Stimulated activated CD4-positive, alpha-beta T cell treated with anti-CD3 and anti-CD28 coated beads, Interleukin-12 subunit alpha, Interleukin-12 subunit beta, amount 100 ng/mL, for 24 hours (primary cell): ENCODE measurements around the gene LMAN1L.
A peak's percentile ranks its signal among the peaks of the same experiment; 100 is the strongest.

ENCODE experiments used
- DNase-seq, 2 experiments: peaks; one replicate each; pipeline ENCODE4 v3.0.0-alpha.2; 2020; ENCODE audit warnings: low read depth in 2 of 2

The LMAN1L gene

DNA sequence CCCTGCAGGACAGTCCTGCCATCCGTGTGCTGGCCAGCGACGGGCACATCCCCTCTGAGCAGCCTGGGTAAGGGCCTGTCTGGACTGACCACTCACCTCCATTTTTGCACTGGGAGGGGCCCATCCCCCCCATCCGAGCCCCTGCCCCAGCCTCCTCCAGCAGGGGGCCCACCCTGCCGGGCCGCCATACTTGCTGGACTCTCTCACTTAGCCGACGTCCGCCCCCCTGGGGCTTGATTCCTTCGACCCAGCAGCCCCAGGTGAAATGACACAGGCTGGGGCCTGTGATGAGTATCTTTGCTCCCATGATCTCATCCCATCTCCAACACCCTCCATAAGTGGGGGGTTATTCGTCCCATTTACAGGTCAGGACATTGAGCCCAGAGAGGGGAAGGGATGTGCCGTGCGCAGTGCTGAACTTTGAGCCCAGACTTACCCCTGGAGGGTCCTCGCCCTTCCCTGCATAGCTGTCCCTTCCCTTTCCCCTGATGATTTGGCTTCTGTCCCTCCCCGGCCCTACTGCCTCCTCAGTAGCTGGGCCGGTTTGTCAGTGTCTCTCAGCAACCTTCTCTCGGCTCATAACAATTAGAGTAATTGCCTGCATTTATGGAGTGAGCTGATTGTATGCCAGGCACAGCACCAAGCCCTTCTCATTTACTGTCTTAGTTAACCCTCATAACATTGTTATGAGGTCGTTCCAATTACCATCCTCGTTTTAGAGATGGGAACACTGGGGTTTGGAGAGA, 4.2 kb downstream of the LMAN1L start:
- no peak for DNase-seq

DNA sequence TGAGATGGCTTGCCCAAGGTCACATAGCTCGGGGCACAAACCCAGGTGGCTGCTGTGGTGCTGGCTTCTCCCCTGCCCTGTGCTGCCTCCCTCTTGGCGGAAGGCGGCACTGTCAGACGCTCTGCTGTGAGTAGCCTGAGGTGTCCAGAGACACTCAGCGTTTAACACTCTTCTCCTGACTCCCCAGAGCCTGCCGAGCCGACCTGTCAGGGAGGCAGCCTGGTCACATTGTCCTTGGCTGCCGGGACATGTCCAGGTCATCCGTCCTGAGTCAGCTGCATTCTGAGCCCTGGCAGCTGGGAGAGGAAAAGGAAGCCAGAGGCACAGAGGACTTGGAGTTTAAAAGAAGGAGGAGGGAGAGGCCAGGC, 4.7 kb downstream of the LMAN1L start:
- no peak for DNase-seq

- DNase-seq = no peak
These were observed 7.4 kb downstream of the LMAN1L start for GRCh38 chr15:74820056-74820455.

DNA sequence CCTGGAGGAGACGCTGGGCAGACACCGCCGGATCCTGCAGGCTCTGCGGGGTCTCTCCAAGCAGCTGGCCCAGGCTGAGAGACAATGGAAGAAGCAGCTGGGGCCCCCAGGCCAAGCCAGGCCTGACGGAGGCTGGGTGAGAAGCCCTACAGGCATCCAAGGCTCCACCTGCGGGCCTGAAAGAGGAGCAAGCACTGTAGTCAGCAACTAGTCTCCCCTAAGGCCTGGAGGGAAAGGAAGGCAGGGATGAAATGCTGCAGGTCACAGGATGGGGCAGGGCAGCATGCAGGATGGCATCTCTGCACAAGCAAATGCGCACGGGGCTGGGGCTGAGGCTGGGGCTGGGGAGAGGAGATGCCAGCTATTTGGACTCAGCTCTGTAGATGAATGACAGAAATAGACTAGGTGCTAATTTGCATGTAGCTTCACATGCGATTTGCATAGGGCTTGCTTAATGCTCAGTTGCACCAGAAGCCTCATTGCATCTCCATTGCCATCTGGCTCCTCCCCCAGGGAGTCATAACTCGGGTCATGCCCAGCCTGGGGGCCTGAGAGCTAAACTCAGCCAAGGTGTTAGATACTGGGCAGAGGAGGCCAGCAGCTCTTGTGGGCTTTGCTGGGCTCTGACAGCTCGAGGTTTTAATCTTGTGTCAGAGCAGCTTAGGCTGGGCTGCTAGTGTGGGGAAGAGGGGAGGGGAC, 8.6 kb downstream of the LMAN1L start:
- no peak for DNase-seq

GRCh38 chr15:74821790-74822158, 9.1 kb downstream of the LMAN1L start:
- no peak for DNase-seq

DNA sequence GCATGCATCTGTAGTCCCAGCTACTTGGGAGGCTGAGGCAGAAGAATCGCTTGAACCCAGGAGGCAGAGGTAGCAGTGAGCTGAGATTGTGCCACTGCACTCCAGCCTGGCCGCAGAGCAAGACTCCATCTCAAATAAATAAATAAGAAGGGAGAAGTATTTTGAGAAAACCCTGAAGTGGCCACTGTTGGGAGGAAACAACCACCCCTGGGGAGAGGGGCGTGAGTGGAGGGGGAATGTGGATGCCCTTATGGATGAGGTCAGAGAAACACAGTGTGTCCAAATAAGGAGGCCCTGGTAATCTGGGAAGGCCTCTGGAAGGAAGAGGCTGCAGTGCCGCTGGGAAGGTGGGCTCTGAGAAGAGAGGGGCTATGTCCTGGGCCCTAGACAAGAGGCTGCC, 9.6 kb downstream of the LMAN1L start:
- no peak for DNase-seq

DNA sequence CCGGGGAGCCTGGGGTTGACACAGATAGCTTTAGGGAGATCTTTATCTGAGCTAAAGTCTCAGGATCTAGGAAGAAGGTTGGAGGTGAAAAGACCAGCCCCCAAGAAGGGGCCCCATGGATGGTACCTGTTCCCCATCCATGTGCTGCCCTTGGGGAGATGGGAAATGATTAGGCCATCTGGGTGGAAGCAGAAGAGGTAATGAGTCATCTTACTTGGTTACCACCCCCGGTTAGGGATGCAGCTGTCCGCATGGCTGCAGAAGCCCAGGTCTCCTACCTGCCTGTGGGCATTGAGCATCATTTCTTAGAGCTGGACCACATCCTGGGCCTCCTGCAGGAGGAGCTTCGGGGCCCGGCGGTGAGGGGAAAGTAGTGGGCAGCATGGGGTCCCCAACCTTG, 10.7 kb downstream of the LMAN1L start:
- no peak for DNase-seq

- no peak for DNase-seq
These were observed 12.3 kb downstream of the LMAN1L start for GRCh38 chr15:74824976-74825375.

- no peak for DNase-seq
These were observed 13.2 kb downstream of the LMAN1L start for GRCh38 chr15:74825866-74826265.

DNA sequence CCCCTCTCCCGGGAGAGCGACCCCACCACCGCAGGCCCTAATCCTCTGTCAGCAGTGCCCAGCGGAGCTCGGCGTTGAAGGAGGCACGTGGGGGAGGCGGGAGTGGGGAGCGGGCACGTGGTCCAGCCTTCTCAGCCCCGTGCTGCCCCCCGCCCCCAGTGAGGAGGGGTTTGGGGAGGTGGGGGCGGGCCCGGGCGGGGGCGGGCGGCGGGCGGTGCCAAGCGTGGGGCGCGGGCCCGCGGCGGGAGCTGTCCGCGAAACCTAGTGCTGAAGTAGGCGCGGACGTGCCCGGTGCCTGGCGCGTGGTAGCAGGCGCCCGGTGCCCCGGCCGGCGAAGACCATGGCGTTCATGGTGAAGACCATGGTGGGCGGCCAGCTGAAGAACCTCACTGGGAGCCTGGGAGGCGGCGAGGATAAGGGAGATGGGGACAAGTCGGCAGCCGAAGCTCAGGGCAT, 13.8 kb downstream of the LMAN1L start, which contains the start of gene CPLX3:
TSS of gene CPLX3 (plus strand) at position 264 of the 456 bp plus-strand sequence. CDS start at position 341, 77 bp downstream.
- peak in 1 of 2 experiments; percentile 36 for DNase-seq

DNA sequence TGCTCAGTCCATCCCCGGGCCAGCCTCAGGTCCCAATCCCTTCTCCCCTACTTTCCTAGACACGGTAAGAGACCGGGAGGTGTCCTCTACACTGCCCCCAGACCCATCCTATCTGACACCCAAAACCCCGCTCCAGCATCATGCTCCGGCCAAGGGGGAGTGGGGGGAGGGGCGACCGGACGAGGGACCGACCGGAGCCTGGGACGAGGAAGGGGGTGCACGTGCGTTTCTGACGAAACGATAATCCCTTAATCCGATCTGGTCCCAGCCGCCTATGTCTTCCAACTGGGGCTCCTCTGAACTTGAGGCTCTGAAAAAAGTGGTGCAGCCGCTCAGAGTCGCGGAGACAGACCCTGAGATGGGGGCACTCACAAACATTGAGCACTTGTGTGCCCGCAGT, 14.3 kb downstream of the LMAN1L start:
- DNase-seq = no peak

DNA sequence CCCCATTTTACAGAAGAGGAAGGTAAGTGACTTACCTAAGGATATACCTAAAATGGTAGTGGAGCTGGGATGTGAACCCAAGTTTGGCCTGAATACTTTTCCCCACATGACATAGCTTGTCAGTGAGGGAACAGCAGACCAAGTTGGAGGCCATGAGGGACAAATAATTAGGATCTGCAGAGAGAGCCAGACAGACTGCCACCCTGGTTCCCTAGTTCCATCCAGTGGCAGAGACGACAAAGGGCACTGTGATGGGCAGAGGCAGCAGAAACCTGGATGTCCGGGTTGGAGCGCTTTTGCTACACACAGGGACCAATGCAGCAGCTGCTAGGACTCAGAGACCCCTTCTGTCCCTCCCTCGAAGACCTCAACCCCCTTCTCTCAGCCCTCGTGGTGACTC, 15.0 kb downstream of the LMAN1L start:
- no peak for DNase-seq

GRCh38 chr15:74828835-74829234, 16.2 kb downstream of the LMAN1L start:
- no peak for DNase-seq

DNA sequence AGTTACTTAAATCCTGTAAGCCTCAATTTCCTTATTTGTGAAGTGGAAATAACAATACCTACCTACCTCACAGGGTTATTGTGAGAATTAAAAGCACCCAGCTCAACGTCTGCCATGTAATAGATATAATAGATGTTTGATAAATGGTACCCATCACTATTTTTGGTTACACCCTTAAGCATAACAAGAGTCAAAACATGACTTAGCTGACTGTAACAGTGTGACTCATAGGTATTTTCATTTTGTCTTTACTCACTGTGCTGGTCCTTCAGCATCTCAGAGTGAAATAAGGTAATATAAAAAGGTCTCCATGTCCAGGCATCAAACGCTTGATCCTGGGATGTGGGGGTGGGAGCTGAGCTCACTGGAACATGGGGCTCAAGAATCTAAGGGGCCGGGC, 16.9 kb downstream of the LMAN1L start:
- DNase-seq = no peak

DNA sequence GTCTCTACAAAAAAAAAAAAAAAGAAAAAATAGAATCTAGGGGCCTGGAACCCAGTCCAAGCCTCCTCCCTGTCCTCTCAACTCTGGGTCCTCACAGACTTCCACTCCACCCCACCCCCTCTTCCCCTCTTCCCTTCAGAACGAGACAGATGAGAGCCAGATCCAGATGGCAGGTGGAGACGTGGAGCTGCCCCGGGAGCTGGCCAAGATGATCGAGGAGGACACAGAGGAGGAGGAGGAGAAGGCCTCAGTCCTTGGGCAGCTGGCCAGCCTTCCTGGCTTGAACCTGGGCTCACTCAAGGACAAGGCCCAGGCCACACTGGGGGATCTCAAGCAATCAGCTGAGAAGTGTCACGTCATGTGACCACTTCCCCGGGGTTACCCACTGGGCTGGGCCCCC, 17.4 kb downstream of the LMAN1L start:
- no peak for DNase-seq

DNA sequence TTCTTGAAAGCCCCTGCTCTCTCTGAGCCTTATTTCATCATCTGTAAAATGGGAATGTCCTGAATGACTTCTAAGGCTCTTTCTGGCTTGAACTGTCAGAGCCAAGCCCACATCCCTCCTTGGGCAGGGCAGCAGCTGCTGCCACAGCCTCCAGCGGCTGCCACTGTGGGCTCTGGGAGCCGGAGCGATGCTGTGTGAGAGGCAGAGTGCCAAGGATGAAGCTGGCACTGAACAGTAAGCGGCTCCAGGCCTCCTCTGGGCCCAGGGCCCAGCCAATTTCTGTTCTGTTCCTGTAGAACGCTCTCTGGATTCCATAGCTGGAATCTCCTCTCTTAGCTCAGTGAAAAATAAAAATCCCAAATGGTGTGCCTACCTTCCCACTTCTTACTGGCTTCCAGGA, 18.2 kb downstream of the LMAN1L start:
- no peak for DNase-seq

DNA sequence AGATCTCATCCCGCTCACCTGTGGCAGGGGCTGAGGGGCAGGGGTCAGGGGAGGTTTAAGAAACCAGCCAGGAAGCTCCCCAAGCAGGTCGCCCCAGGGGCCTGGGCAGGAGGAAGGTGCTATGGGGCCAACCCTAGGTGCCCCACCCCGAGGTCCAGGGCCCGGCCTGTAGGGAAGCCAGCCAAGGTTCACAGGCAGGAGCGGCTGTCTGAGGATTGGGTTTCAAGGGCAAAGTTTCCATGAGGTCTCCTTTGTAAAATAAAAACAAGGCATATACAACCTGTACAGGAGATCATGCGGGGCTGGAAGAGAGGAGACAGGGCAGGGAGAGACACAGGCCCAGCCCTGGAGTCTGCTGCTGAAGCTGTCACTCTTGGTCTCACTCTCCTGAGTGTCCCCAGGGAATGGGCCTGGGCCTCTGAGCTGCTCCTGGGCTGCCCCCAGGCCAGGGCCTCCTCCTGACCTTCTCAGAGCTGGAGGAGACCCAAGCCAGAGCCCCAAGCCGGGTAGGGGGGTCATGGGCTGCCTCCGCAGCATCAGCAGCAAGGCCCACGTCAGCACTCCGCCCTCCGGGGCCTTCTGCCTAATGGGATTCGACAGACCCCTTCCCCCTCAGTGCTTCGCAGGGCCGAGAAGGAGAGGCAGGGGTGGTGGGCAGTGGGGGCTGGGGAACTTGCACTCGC, 19.3 kb downstream of the LMAN1L start:
- DNase-seq = no peak

DNA sequence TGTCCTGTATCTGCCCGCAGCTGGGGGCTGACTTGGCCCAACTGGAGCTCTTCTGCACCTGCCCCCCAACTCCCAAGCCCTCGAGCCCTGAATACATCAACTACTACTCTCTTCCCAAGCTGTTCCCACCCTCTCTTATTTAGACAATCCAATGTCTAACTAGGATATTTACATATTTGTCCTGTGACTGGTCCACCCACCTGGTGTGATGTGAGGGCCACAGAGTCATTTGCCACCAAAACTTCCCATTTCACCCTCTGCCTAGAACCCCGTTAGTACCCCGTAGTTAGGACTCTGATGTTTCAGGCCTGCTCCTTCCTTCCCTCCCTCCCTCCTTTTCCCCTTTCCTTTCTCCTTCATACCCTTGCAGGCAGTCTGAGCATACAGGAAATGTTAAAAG, 20.2 kb downstream of the LMAN1L start:
- DNase-seq = no peak

GRCh38 chr15:74833376-74834107, 20.9 kb downstream of the LMAN1L start:
- DNase-seq = no peak

GRCh38 chr15:74835312-74835823, 22.7 kb downstream of the LMAN1L start:
- DNase-seq = peak in 1 of 2 experiments; percentile 56

DNA sequence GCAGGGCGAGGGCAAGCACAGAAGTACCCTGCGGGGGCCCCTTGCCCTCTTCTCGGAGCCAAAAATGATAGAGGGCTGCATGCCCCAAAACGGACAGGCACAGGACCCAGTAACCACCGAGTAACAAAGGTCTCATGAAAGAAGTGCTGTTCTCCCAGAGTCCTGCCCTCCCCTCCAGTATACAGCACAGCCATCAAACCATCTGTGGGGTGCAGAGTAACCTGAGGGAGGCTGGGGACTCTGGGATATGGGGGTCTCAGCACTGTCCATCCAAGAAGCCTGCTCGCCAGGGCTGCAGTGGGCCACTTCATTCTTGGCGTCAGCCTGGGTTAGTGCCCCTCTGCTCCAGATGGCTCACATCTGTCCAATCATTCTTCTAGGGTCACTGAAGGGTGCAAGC, 24.2 kb downstream of the LMAN1L start:
- DNase-seq = no peak
